ENCODE measurements around the gene ELANE.
A peak's percentile ranks its signal among the peaks of the same experiment; 100 is the strongest.
"Not testable (repeated sequence)": the region's sequence is repeated elsewhere in the genome, so short reads cannot be mapped to it uniquely, and the experiment has no call there.

The ELANE gene

DNA sequence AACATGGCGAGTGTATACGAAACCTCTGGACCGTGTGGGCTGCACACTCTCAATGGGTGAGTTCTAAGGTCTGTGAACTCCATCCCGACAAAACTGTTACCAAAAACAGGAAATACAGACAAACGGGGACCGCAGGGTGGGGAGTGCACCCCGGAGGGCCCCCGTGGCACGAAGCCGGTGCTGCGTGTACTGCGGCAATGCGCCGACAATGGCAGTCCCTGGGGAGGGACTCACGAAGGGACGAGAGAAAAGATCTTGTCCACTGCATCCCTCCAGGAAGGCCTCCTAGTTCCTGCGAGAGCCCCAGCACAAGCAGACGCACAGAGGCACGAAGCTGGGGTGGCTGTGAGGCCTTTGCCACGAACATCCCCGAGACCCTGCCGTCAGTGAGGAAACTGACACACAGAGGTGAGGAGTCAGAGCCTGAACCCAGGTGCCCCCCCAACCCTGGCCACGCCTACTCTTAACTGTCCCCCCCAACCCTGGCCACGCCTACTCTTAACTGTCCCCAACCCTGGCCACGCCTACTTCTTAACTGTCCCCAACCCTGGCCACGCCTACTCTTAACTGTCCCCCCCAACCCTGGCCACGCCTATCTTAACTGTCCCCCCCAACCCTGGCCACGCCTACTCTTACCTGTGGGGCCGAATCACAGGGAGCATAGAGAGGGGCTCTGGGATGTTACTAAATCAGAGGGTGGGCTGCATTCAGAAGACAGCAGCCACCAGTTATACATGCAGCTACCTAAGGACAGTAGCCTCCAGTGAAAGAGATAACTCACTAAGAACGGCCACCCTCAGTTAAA lies 36.7 kb downstream of the ELANE start:
- peaks cover 29% of the 10 kb centered on the region for H3K36me3 ChIP-seq (ENCODE audit: low read depth)
- H3K27ac ChIP-seq (ENCODE audit: poor library complexity, severe bottlenecking) = no peak overlapping the region
- DNase-seq (ENCODE audit: low spot score) (no peak), ATAC-seq (ENCODE audit: low read depth) (no peak)
- H3K4me3 ChIP-seq (ENCODE audit: severe bottlenecking) = no peak overlapping the region
- no peaks in the 10 kb centered on the region for H3K4me1 ChIP-seq (ENCODE audit: insufficient read depth, poor library complexity, severe bottlenecking)
- H3K9me3 ChIP-seq (ENCODE audit: severe bottlenecking) = no peaks in the 10 kb centered on the region
- H3K27me3 ChIP-seq (ENCODE audit: insufficient read depth, poor library complexity, severe bottlenecking) = no peaks in the 10 kb centered on the region
- TF ChIP-seq, protein P1, sequence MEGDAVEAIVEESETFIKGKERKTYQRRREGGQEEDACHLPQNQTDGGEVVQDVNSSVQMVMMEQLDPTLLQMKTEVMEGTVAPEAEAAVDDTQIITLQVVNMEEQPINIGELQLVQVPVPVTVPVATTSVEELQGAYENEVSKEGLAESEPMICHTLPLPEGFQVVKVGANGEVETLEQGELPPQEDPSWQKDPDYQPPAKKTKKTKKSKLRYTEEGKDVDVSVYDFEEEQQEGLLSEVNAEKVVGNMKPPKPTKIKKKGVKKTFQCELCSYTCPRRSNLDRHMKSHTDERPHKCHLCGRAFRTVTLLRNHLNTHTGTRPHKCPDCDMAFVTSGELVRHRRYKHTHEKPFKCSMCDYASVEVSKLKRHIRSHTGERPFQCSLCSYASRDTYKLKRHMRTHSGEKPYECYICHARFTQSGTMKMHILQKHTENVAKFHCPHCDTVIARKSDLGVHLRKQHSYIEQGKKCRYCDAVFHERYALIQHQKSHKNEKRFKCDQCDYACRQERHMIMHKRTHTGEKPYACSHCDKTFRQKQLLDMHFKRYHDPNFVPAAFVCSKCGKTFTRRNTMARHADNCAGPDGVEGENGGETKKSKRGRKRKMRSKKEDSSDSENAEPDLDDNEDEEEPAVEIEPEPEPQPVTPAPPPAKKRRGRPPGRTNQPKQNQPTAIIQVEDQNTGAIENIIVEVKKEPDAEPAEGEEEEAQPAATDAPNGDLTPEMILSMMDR (IDR thresholded peaks at IDR 0.05; ENCODE audit: poor library complexity, severe bottlenecking) = no peak

DNA sequence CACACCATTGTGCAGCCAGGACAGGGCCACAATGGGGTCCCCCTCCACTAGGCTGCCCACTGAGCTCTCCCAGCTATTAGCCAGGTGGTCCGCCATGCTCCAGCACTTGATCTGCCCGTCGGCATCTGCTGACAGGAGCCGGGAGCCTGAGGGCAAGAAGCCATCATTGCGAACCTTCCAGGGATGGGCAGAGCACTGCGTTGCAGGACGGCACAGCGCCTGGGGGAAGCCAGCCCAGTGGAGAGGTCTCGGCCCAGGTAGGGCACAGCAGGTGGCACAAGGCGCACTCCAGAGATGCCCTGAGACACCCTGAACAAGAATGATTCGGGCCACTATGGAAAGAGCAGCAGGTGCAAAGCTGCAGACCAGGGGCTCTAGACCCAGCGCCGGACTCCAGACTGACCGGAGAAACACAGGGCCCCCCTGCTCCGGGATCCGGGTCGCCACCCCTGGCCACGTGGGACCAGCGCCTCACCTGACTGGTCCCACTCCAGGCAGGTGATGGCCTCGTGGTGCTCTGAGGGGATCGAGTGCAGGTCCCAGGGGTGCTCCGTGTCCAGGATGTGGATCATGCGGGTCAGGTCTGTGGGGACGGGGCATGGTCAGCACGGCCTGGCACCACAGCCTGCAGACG lies 37.7 kb downstream of the ELANE start:
- DNase-seq (ENCODE audit: low spot score) (no peak), ATAC-seq (ENCODE audit: low read depth) (no peak)
- Histone ChIP-seq H3K36me3 (ENCODE audit: low read depth) (peaks cover 20% of the 10 kb centered on the region), H3K4me1 (ENCODE audit: insufficient read depth, poor library complexity, severe bottlenecking) (no peaks in the 10 kb centered on the region), H3K27me3 (ENCODE audit: insufficient read depth, poor library complexity, severe bottlenecking) (no peaks in the 10 kb centered on the region), H3K4me3 (ENCODE audit: severe bottlenecking) (no peak overlapping the region), H3K9me3 (ENCODE audit: severe bottlenecking) (no peaks in the 10 kb centered on the region), H3K27ac (ENCODE audit: poor library complexity, severe bottlenecking) (no peak overlapping the region)
- TF ChIP-seq, protein P1 (IDR thresholded peaks at IDR 0.05; ENCODE audit: poor library complexity, severe bottlenecking) = no peak

DNA sequence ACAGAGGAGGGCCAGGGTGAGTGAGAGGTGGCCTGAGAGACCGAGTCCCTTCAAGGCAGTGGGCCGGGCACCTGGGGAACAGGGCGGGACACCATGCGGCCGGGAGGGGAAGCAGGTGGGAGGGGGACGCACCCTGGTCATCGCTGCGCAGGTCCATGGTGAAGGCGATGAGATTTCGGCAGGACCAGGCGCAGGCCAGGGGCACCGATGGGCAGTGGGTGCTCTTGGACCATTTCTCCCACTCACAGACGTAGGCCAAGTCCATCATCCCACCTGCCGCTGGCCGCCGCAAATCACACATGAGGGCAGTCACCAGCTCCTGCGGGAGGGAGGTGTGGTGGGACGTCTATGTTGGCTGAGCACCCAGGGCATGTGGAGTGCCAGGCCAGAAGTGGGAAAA lies 38.7 kb downstream of the ELANE start:
- Histone ChIP-seq H3K27me3 (ENCODE audit: insufficient read depth, poor library complexity, severe bottlenecking) (no peaks in the 10 kb centered on the region), H3K9me3 (ENCODE audit: severe bottlenecking) (no peaks in the 10 kb centered on the region), H3K4me3 (ENCODE audit: severe bottlenecking) (no peak overlapping the region), H3K36me3 (ENCODE audit: low read depth) (peaks cover 17% of the 10 kb centered on the region), H3K4me1 (ENCODE audit: insufficient read depth, poor library complexity, severe bottlenecking) (no peaks in the 10 kb centered on the region), H3K27ac (ENCODE audit: poor library complexity, severe bottlenecking) (no peak overlapping the region)
- no peak for DNase-seq (ENCODE audit: low spot score)
- ATAC-seq (ENCODE audit: low read depth) = no peak
- TF ChIP-seq, protein P1 (IDR thresholded peaks at IDR 0.05; ENCODE audit: poor library complexity, severe bottlenecking) = no peak

DNA sequence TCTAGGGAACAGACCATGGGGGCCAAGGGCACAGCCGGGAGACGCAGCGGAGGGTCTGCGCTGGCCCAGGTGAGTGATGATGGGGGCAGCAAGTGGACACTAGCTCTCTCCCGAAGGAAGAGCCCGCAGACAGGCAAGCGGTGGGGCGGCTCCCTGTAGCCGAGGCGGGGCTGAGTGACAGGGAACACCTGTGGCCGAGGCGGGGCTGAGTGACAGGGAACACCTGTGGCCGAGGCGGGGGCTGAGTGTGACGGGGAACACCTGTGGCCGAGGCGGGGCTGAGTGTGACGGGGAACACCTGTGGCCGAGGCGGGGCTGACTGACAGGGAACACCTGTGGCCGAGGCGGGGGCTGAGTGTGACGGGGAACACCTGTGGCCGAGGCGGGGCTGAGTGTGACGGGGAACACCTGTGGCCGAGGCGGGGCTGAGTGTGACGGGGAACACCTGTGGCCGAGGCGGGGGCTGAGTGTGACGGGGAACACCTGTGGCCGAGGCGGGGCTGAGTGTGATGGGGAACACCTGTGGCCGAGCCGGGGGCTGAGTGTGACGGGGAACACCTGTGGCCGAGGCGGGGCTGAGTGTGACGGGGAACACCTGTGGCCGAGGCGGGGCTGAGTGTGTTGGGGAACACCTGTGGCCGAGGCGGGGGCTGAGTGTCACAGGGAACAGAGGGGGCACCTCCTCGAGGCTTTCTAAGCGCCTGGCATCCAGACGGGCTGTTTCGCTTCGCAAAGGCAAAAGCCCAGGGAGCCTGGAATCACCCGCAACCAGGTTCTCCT lies 39.5 kb downstream of the ELANE start:
- Histone ChIP-seq H3K36me3 (ENCODE audit: low read depth) (peaks cover 17% of the 10 kb centered on the region), H3K4me3 (ENCODE audit: severe bottlenecking) (peak overlapping the region; percentile 66), H3K27ac (ENCODE audit: poor library complexity, severe bottlenecking) (peak overlapping the region; percentile 74)
- peak; percentile 55 for DNase-seq (ENCODE audit: low spot score)
- H3K4me1 ChIP-seq (ENCODE audit: insufficient read depth, poor library complexity, severe bottlenecking); H3K27me3 ChIP-seq (ENCODE audit: insufficient read depth, poor library complexity, severe bottlenecking); H3K9me3 ChIP-seq (ENCODE audit: severe bottlenecking); ATAC-seq (ENCODE audit: low read depth): not testable (repeated sequence)

GRCh38 chr19:892243-892893 lies 40.3 kb downstream of the ELANE start:
- H3K27me3 ChIP-seq (ENCODE audit: insufficient read depth, poor library complexity, severe bottlenecking) = no peaks in the 10 kb centered on the region
- peak overlapping the region; percentile 66 for H3K4me3 ChIP-seq (ENCODE audit: severe bottlenecking)
- no peaks in the 10 kb centered on the region for H3K9me3 ChIP-seq (ENCODE audit: severe bottlenecking)
- peak overlapping the region; percentile 74 for H3K27ac ChIP-seq (ENCODE audit: poor library complexity, severe bottlenecking)
- TF ChIP-seq, protein P1 (IDR thresholded peaks at IDR 0.05; ENCODE audit: poor library complexity, severe bottlenecking) = no peak
- DNase-seq (ENCODE audit: low spot score) (peak; percentile 59), ATAC-seq (ENCODE audit: low read depth) (no peak)
- H3K4me1 ChIP-seq (ENCODE audit: insufficient read depth, poor library complexity, severe bottlenecking) = no peaks in the 10 kb centered on the region
- H3K36me3 ChIP-seq (ENCODE audit: low read depth) = peaks cover 13% of the 10 kb centered on the region
